Fibroblast of skin of back (primary cell): ENCODE measurements around the gene NKAIN2. TPM values are rescaled to one million over a fixed set of nuclear protein-coding genes. Genes with fewer than 3 reads are reported as not detected.

Experiments used
- DNase-seq: peaks from one replicate; pipeline ENCODE4 v3.0.0-alpha.2; 2013
- polyA plus RNA-seq, 2 experiments: library from polyadenylated mRNA; unstranded; fragments of 120-200 nt; gene quantifications; one replicate each; pipeline ENCODE4 v1.2.1, GENCODE V29; 2013; ENCODE audit not compliant: insufficient read length in 2 of 2

NKAIN2 gene
- 0.11 TPM for polyA plus RNA-seq (2013, experiment 1 of 2; ENCODE audit: insufficient read length)
- 0.17 TPM for polyA plus RNA-seq (2013, experiment 2 of 2; ENCODE audit: insufficient read length)

GRCh38 chr6:123803504-123804013 is at the start of gene NKAIN2:
Gene NKAIN2 (plus strand): TSS chr6:123803865.
- no peak for DNase-seq

- no peak for DNase-seq
Observed at GRCh38 chr6:123759472-123759871, 44.2 kb upstream of the NKAIN2 start.

DNA sequence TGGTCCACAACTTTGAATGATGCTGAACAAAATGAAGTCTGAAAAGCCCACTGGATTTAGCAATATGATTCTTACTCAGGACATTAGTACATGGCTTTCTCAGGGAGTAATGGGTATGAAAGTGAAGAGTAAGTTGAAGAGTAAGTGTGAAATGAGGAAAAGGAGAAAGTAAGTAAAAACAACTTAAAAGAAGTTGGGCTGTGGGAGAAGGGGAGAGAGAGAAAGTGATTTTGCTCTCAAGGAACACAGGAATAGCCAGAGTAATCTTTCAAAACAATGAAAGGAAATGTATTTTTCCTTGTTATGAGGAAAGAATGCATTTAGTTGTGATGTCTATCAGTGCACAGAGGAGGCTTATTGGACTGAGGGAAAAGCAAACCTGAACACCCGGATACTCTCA is 39.8 kb upstream of the NKAIN2 start:
- no peak for DNase-seq

GRCh38 chr6:123764722-123765121 is 38.9 kb upstream of the NKAIN2 start:
- no peak for DNase-seq

DNA sequence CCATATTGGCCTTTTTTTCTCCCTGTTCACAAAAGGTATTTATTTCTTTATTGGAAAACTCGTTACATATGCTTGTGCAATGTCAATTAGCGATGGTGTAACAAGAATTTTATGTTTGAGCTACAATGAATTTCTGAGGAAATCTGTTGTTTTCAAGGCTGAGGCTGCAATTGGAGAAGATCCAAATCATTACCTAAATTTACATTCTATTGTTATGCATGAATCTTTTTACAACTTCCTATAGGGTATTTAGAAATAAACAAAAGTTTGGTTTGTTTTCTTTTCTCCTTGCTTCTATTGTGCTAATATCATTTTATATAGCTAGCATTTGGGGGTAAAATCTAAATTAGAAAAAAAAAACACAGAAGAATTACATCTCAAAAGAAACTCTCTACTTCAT is 34.7 kb upstream of the NKAIN2 start:
- DNase-seq: no peak

GRCh38 chr6:123769431-123769830 is 34.2 kb upstream of the NKAIN2 start:
- DNase-seq: no peak

DNA sequence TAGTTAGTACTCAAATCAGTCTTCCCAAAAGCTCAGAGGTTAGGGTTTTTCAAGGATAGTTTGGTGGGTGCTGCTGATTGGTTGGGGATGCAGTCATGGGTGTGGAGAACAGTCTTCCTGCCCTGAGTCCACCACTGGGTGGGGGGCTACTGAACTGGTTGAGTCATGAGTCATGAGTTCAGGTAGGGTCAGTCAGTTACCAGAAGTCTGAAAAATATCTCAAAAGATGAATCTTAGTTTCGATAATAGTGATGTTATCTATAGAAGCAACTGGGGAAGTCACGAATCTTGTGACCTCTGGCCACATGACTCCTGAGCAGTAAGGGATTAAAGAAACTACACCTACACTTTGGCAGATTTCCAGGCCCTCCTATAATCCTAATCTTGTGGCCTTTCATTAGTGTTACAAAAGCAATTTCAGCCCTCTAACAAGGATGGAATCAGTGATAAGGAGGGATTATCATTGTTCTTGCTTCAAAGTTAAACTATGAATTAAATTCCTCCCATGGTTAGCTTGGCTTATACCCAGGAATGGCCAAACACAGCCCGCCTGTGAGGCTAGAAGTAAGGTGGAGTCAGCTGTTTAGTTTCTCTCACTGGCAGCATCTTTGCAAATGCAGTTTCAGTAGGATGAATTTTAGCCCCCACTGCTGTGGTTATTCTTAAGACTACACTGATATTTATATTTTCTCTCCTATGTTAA is 33.3 kb upstream of the NKAIN2 start:
- no peak for DNase-seq

DNA sequence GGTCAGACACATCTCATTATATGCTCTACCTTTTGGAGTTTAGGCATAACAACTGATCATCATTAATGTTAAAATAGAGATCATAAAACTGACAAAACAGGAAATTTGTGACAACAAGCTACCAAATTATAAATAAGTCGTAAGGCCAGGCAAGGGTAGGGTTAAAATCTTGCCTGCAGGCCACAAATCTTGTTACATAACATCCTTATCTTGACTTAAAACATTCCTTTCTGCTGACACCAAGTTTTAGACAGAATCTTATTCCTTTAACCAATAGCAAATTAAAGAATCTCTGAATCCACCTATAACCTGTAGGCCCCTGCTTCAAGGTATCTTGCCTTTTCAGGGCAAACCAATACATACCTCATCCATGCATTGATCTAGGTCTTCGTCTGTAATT is 32.5 kb upstream of the NKAIN2 start:
- DNase-seq: no peak

GRCh38 chr6:123777563-123777962 is 26.1 kb upstream of the NKAIN2 start:
- peak; percentile 32 for DNase-seq

- no peak for DNase-seq
Observed at GRCh38 chr6:123780021-123780420, 23.6 kb upstream of the NKAIN2 start.

GRCh38 chr6:123784330-123784729 is 19.3 kb upstream of the NKAIN2 start:
- no peak for DNase-seq

GRCh38 chr6:123785039-123785438 is 18.6 kb upstream of the NKAIN2 start:
- DNase-seq: no peak

DNA sequence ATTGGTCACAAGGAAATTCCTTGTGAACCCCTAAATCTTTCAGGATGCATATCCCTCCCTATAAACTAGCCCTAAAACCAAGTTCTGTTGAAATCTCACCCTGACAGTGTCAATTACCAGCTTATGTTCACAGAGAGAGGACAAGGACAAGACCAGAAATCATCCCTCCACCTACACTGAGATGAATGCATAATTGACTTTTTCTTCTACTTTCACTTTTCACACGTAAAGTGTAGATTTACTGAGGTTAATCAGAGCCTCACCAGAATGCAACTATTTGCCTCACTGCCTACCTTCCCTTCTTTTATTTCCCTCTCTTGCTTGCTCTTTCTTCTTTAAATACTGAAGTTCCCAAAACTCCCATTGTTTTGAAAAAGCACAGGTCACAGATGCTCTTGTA is 15.3 kb upstream of the NKAIN2 start:
- DNase-seq: no peak

DNA sequence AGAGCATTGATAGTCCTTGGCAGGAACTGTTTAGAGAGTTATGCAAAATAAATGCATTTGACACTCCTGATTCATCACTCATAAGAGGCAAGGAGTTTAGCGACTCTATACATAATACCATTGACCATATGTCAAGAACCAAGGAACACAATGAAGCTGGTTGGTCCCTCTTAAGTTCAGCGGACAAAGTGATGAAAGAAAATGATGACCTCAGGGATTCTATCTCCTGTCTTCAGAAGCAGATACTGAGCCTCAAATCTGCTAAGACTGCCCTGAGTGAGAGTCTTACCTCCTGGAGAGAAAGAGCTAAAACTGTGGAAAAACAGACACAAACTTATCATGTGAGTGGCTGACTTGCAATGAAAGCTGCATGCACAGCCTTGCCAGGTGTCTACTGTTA is 9.5 kb upstream of the NKAIN2 start:
- DNase-seq: no peak

GRCh38 chr6:123794799-123795198 is 8.9 kb upstream of the NKAIN2 start:
- DNase-seq: no peak

- no peak for DNase-seq
Observed at GRCh38 chr6:123801067-123801466, 2.6 kb upstream of the NKAIN2 start.

GRCh38 chr6:123802351-123802696 is 1.3 kb upstream of the NKAIN2 start:
- DNase-seq: peak; percentile 7

GRCh38 chr6:123802697-123803503 is 765 bp upstream of the NKAIN2 start:
- DNase-seq: peak; percentile 73

DNA sequence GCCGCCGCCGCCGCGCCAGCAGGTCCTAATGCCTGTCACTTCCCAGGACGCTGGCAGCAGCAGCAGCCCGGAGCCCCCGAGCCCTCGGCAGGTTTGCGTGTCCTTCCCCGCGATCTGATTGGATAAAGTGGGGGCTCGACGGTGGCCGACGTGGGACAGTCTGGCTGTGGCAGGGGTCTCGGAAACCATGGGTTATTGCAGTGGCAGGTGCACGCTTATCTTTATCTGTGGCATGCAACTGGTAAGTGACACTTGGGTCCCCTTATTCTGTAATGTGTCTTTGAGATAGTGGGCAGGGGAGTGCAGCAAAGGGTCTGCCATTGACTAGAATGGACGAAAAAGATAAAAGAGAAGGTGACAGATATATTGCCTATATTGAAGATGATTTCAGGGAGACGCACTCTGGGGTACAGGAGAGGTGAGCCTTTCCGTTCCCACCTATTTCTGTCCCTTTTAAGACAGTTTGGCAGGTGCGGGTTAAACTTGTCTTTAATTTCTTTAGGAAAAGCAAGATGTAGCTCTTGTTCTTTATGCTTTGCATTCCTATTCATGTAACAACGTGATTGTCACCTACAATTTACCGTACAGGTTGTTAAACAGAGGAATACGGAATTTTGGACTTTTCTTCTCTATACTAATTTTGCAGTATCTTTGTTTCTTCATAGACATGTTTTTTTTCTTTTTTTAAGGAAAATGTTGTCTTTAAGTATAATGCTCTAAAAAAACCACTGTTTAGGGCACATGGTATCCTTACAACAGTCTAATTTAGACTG is 535 bp downstream of the NKAIN2 start:
- DNase-seq: no peak

- no peak for DNase-seq
Observed at GRCh38 chr6:123804787-123805540, 1.3 kb downstream of the NKAIN2 start.

GRCh38 chr6:123805921-123806320 is 2.3 kb downstream of the NKAIN2 start:
- DNase-seq: no peak

DNA sequence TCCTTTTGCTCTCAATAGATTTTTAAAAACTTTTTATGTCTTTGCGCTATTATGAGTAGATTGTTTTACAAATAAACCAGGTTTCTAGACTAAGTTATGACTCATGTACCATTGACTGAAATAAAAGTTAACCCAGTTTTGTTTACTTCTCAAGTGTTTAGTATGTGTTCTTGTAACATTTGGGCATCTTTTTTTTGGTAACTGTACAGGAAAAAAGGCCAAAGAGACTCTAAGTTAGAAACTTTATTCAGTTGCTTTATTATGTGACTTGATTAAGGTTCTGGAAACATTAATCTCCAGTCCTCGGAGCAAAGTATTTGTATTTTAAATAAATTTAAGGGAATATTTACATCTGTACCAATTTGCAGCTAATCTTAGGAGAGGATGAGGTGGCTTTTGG is 2.9 kb downstream of the NKAIN2 start:
- DNase-seq: no peak
